PC-3 (cell line): ENCODE results near the gene EPB41L5.

Experiments
- EZH2 ChIP-seq: fragments of 300-600 bp; sonication (generic); IDR thresholded peaks from one replicate; pipeline ENCODE4 v1.6.1; 2017; ENCODE audit warnings: antibody characterized with exemption, mild to moderate bottlenecking, low read length; ENCODE audit not compliant: unreplicated experiment
- EZH2phosphoT487 ChIP-seq: fragments of 300-600 bp; sonication (generic); IDR thresholded peaks from 2 replicates; pipeline ENCODE4 v1.6.1; 2018; ENCODE audit warnings: mild to moderate bottlenecking, antibody characterized with exemption, low read length, borderline replicate concordance
- TF ChIP-seq, protein P1 (sequence below): fragments of 300-600 bp; sonication (generic); conservative IDR thresholded peaks from 2 replicates; pipeline ENCODE4 v1.5.1; 2017; ENCODE audit warnings: antibody characterized with exemption, low read depth, mild to moderate bottlenecking, low read length

DNA sequence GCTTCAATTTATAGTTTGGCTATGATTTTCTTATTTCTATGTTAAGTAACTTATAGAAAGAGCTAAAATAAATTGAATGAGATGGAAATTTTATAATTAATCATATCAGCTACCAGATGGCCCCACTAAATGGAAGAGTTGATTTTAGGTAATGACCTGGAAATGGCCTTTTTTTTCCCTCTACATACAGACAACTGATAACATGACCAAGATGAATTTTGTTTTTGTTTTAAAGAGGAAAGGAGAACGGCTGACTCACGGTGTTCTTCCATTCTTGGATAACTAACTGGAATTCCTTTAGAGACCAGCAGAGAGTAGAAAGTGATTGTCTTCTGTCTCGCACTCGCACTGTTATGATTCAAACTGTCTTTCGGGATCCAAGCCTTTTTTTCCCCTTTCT lies 119.3 kb downstream of the EPB41L5 start:
- TF ChIP-seq EZH2 (no peak), EZH2phosphoT487 (no peak)
- TF ChIP-seq, protein P1, sequence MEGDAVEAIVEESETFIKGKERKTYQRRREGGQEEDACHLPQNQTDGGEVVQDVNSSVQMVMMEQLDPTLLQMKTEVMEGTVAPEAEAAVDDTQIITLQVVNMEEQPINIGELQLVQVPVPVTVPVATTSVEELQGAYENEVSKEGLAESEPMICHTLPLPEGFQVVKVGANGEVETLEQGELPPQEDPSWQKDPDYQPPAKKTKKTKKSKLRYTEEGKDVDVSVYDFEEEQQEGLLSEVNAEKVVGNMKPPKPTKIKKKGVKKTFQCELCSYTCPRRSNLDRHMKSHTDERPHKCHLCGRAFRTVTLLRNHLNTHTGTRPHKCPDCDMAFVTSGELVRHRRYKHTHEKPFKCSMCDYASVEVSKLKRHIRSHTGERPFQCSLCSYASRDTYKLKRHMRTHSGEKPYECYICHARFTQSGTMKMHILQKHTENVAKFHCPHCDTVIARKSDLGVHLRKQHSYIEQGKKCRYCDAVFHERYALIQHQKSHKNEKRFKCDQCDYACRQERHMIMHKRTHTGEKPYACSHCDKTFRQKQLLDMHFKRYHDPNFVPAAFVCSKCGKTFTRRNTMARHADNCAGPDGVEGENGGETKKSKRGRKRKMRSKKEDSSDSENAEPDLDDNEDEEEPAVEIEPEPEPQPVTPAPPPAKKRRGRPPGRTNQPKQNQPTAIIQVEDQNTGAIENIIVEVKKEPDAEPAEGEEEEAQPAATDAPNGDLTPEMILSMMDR = no peak
